Upper lobe of left lung (tissue), 4 donors: Measurements from ENCODE around the gene ISL1.

ENCODE experiments used
- CTCF ChIP-seq, 6 experiments: fragments of 450-650 bp in 4 of 6; fragments of 200-600 bp in 2 of 6; sonication (generic) in 2 of 6; IDR thresholded peaks; one replicate each; pipeline ENCODE4 v1.5.1; 2016 to 2019; ENCODE audit warnings: antibody characterized with exemption in 6 of 6
- POLR2AphosphoS5 ChIP-seq, 2 donors: sonication (generic); formaldehyde crosslinking; IDR thresholded peaks; one replicate each; pipeline ENCODE4 v1.5.1; 2017; ENCODE audit warnings: antibody characterized with exemption in 2 of 2

- no peak for TF ChIP-seq CTCF (IDR thresholded peaks at IDR 0.05)
- TF ChIP-seq POLR2AphosphoS5 (IDR thresholded peaks at IDR 0.05): no peak
These were observed 4.0 kb downstream of the ISL1 start for GRCh38 chr5:51386916-51387883.
